Neural crest cell (in vitro differentiated cells): ENCODE results near the gene STX19. TPM values are rescaled to one million over a fixed set of nuclear protein-coding genes. Genes with fewer than 3 reads are reported as not detected.

ENCODE experiments used
- DNase-seq: peaks from one replicate; pipeline ENCODE4 v3.0.0; 2021; ENCODE audit warnings: low read depth, mixed read lengths, low spot score
- H3K27ac Mint-ChIP-seq: one replicate; pipeline ENCODE4 v1.8.0; 2021; ENCODE audit warnings: mild to moderate bottlenecking, mixed read lengths; ENCODE audit not compliant: unreplicated experiment
- H3K27me3 Mint-ChIP-seq: 2 replicates; pipeline ENCODE4 v1.8.0; 2021; ENCODE audit warnings: low read depth, mild to moderate bottlenecking, mixed read lengths
- H3K36me3 Mint-ChIP-seq: 2 replicates; pipeline ENCODE4 v1.8.0; 2021; ENCODE audit warnings: low read depth, mild to moderate bottlenecking, mixed read lengths
- H3K4me1 Mint-ChIP-seq: 2 replicates; pipeline ENCODE4 v1.8.0; 2021; ENCODE audit warnings: mixed read lengths
- H3K4me3 Mint-ChIP-seq: one replicate; pipeline ENCODE4 v1.8.0; 2021; ENCODE audit warnings: mild to moderate bottlenecking, mixed read lengths
- H3K9me3 Mint-ChIP-seq: 2 replicates; pipeline ENCODE4 v1.8.0; 2021; ENCODE audit warnings: mixed read lengths
- CTCF ChIP-seq: fragments of 200-600 bp; sonication (generic); conservative IDR thresholded peaks from 2 replicates; pipeline ENCODE4 v1.5.0; 2021; ENCODE audit warnings: antibody characterized with exemption, mild to moderate bottlenecking
- total RNA-seq: library from RNA; stranded (reverse); gene quantifications from 2 replicates; pipeline ENCODE4 v1.2.1, GENCODE V29; 2021

STX19 gene
- total RNA-seq, 1 donor from 2014 or later: not detected

DNA sequence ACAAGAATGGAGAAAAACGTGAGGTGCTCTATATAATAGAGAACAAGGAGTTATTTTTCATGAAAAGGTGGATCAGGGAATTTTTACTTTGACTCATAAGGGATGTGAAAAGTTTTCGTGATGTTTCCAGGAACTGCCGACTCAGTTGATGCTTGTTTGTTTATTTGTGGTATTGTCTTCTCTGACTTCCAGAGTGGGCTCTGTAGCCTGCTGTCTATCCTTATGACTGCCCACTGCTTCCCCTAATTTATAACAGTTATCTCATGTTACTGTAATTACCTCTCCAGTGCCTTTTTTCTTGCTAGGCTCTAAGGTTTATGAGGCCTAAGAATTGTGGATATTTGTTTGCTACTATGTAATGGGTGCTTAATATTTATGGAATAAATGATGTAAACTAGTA, 36.2 kb downstream of the STX19 start:
- Mint-ChIP-seq H3K4me1 (no peaks in the 10 kb centered on the region), H3K27me3 (no peaks in the 10 kb centered on the region), H3K9me3 (no peaks in the 10 kb centered on the region), H3K27ac (no peak overlapping the region), H3K36me3 (peaks cover 4% of the 10 kb centered on the region), H3K4me3 (no peak overlapping the region)
- DNase-seq: no peak
- no peak for TF ChIP-seq CTCF

DNA sequence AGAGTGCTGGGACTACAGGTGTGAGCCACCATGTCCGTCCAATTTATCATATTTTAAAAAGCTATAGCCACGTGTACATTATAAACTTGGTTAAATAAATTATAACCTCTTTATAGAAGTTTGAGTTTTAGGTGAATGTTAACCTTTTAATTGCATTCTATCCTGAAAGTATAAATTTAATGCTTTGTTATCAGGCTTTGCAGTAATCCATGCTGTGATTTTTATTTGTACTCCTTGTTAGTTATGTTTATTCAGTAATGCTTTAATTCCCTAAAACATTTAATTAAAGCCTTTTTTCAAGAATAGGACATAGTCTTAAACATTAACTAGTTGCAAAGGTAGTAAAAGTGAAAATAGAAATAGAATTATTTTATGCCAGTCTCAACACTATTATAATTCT, 36.8 kb downstream of the STX19 start:
- Mint-ChIP-seq H3K4me3 (no peak overlapping the region), H3K9me3 (no peaks in the 10 kb centered on the region), H3K4me1 (no peaks in the 10 kb centered on the region), H3K36me3 (no peaks in the 10 kb centered on the region), H3K27me3 (no peaks in the 10 kb centered on the region), H3K27ac (no peak overlapping the region)
- DNase-seq: no peak
- no peak for TF ChIP-seq CTCF

DNA sequence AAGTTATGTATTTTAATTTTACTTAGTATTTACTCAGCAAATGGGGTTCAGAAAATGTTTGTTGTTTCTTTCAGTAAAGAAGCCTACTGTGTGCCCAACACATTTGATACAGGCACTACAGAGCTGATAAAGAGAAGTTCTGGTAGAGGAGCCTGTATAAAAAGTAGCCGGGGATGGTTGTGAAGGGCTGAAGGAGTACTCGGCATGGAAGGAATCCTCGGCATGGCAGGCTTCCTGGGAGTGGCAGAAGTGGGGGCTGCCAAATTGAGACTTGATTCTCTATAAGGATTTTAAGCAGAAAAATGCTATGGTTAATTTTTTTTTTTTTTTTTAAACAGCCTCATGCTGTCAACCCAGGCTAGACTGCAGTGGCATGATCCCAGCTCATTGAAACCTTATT, 39.2 kb downstream of the STX19 start:
- Mint-ChIP-seq H3K4me1 (no peaks in the 10 kb centered on the region), H3K27ac (no peak overlapping the region), H3K36me3 (no peaks in the 10 kb centered on the region), H3K4me3 (no peak overlapping the region), H3K9me3 (no peaks in the 10 kb centered on the region), H3K27me3 (no peaks in the 10 kb centered on the region)
- no peak for DNase-seq
- TF ChIP-seq CTCF: no peak

- Mint-ChIP-seq H3K4me1 (no peaks in the 10 kb centered on the region), H3K27me3 (no peaks in the 10 kb centered on the region), H3K4me3 (no peak overlapping the region), H3K36me3 (no peaks in the 10 kb centered on the region), H3K9me3 (no peaks in the 10 kb centered on the region), H3K27ac (no peak overlapping the region)
- DNase-seq: no peak
- no peak for TF ChIP-seq CTCF
Measured at GRCh38 chr3:93988764-93989163, 39.6 kb downstream of the STX19 start.

GRCh38 chr3:93988283-93988682, 40.1 kb downstream of the STX19 start:
- no peak overlapping the region for H3K4me3 Mint-ChIP-seq
- no peak overlapping the region for H3K27ac Mint-ChIP-seq
- no peak for TF ChIP-seq CTCF
- no peak for DNase-seq
- H3K36me3 Mint-ChIP-seq: no peaks in the 10 kb centered on the region
- no peaks in the 10 kb centered on the region for H3K9me3 Mint-ChIP-seq
- H3K27me3 Mint-ChIP-seq: no peaks in the 10 kb centered on the region
- no peaks in the 10 kb centered on the region for H3K4me1 Mint-ChIP-seq

- TF ChIP-seq CTCF: no peak
- no peak overlapping the region for H3K4me3 Mint-ChIP-seq
- H3K9me3 Mint-ChIP-seq: no peaks in the 10 kb centered on the region
- no peak overlapping the region for H3K27ac Mint-ChIP-seq
- no peaks in the 10 kb centered on the region for H3K36me3 Mint-ChIP-seq
- peaks cover 27% of the 10 kb centered on the region for H3K4me1 Mint-ChIP-seq
- no peaks in the 10 kb centered on the region for H3K27me3 Mint-ChIP-seq
- no peak for DNase-seq
Measured at GRCh38 chr3:93984618-93985017, 43.8 kb downstream of the STX19 start.
